CD4-positive, alpha-beta T cell (primary cell): Measurements from ENCODE around the gene GPS1. TPM values are rescaled to one million over a fixed set of nuclear protein-coding genes. Genes with fewer than 3 reads are reported as not detected.
A peak's percentile ranks its signal among the peaks of the same experiment; 100 is the strongest.

Source experiments
- ATAC-seq: fragments of 200-7000 bp; cut with Tn5 transposase; one replicate; pipeline ENCODE4 v1.10.0; 2022; ENCODE audit warnings: mild to moderate bottlenecking; ENCODE audit not compliant: poor library complexity
- CTCF ChIA-PET: fragments of 350-600 bp; sonication (Branson Sonifier 250); formaldehyde crosslinking; loops from one replicate; lab custom pipeline; 2021; ENCODE audit warnings: antibody characterized with exemption, inconsistent platforms; lab: Charles Lee
- POLR2A ChIA-PET: fragments of 350-600 bp; sonication (Branson Sonifier 250); formaldehyde crosslinking; loops from one replicate; lab custom pipeline; 2021; ENCODE audit warnings: antibody characterized with exemption, inconsistent platforms; lab: Charles Lee
- DNase-seq, 14 experiments: peaks; one replicate each; pipeline ENCODE4 v3.0.0-alpha.2; 2013 to 2020; ENCODE audit warnings: mixed read lengths in 2 of 14
- H3K27ac ChIP-seq, 2 donors: one replicate each; pipeline versions ENCODE4 v1.5.1 to v1.7.0; 2013; ENCODE audit warnings: low read length in 2 of 2, low read depth in 1 of 2, mild to moderate bottlenecking in 1 of 2
- H3K27me3 ChIP-seq, 2 experiments: 1 replicate in 1 of 2; 2 replicates in 1 of 2; pipeline versions ENCODE4 v1.6.1 to v1.7.0; 2013; ENCODE audit warnings: low read length in 2 of 2, control low read depth in 1 of 2, mild to moderate bottlenecking in 1 of 2, moderate library complexity in 1 of 2; ENCODE audit not compliant: insufficient read depth in 2 of 2, control insufficient read depth in 1 of 2
- H3K36me3 ChIP-seq: one replicate; pipeline ENCODE4 v1.6.1; 2013; ENCODE audit warnings: low read length, control low read depth; ENCODE audit not compliant: insufficient read depth
- H3K4me1 ChIP-seq: one replicate; pipeline ENCODE4 v1.6.1; 2013; ENCODE audit warnings: low read length, control low read depth; ENCODE audit not compliant: insufficient read depth
- H3K4me3 ChIP-seq: one replicate; pipeline ENCODE4 v1.5.1; 2013; ENCODE audit warnings: mild to moderate bottlenecking, low read length, moderate library complexity
- H3K9me3 ChIP-seq, 2 experiments: 1 replicate in 1 of 2; 2 replicates in 1 of 2; pipeline versions ENCODE4 v1.6.1 to v1.7.0; 2013; ENCODE audit warnings: low read length in 2 of 2, mild to moderate bottlenecking in 2 of 2, control low read depth in 1 of 2, moderate library complexity in 1 of 2; ENCODE audit not compliant: control insufficient read depth in 1 of 2, insufficient read depth in 1 of 2
- H3K27ac Mint-ChIP-seq: one replicate; pipeline ENCODE4 v1.8.0; 2020; ENCODE audit warnings: mixed read lengths
- H3K27me3 Mint-ChIP-seq: one replicate; pipeline ENCODE4 v1.8.0; 2021; ENCODE audit warnings: mixed read lengths
- H3K36me3 Mint-ChIP-seq: one replicate; pipeline ENCODE4 v1.8.0; 2021; ENCODE audit warnings: low read depth, mixed read lengths
- H3K4me1 Mint-ChIP-seq: one replicate; pipeline ENCODE4 v1.8.0; 2021; ENCODE audit warnings: low read depth, mixed read lengths
- H3K4me3 Mint-ChIP-seq: one replicate; pipeline ENCODE4 v1.8.0; 2020; ENCODE audit warnings: mild to moderate bottlenecking, mixed read lengths
- H3K9me3 Mint-ChIP-seq: one replicate; pipeline ENCODE4 v1.8.0; 2020; ENCODE audit warnings: mixed read lengths
- intact Hi-C, 2 experiments: fragments of 100-400 bp; cut with DNase I in 1 of 2; cut with micrococcal nuclease in 1 of 2; formaldehyde crosslinking; loops; one replicate each; pipeline versions ENCODE4 v1.15.1 to v1.9.0; 2023 to 2025; cut with DNase I, micrococcal nuclease
- polyA plus RNA-seq, 2 donors: library from polyadenylated mRNA; unstranded; fragments of 120-200 nt; gene quantifications; one replicate each; pipeline ENCODE4 v1.2.1, GENCODE V29; 2013
- total RNA-seq, 174 experiments: library from RNA in 2 of 174; stranded (reverse) in 2 of 174; gene quantifications; one replicate each; pipeline ENCODE4 v1.2.3 and lab custom pipeline; 2021 to 2026
- TF ChIP-seq, protein P1 (sequence below): fragments of 200-600 bp; IDR thresholded peaks from one replicate; pipeline ENCODE4 v1.8.0; 2022; ENCODE audit warnings: antibody characterized with exemption, mild to moderate bottlenecking

Gene GPS1
- 10 to 100 TPM; 64.6 to 69.3 TPM for total RNA-seq
- polyA plus RNA-seq (2013, experiment 1 of 2) = 65.1 TPM
- 74.9 TPM for polyA plus RNA-seq (2013, experiment 2 of 2)
- total RNA-seq (lab: John Stamatoyannopoulos, UW) = 33.1 to 138 (median 72.5) reads per million in 172 experiments

DNA sequence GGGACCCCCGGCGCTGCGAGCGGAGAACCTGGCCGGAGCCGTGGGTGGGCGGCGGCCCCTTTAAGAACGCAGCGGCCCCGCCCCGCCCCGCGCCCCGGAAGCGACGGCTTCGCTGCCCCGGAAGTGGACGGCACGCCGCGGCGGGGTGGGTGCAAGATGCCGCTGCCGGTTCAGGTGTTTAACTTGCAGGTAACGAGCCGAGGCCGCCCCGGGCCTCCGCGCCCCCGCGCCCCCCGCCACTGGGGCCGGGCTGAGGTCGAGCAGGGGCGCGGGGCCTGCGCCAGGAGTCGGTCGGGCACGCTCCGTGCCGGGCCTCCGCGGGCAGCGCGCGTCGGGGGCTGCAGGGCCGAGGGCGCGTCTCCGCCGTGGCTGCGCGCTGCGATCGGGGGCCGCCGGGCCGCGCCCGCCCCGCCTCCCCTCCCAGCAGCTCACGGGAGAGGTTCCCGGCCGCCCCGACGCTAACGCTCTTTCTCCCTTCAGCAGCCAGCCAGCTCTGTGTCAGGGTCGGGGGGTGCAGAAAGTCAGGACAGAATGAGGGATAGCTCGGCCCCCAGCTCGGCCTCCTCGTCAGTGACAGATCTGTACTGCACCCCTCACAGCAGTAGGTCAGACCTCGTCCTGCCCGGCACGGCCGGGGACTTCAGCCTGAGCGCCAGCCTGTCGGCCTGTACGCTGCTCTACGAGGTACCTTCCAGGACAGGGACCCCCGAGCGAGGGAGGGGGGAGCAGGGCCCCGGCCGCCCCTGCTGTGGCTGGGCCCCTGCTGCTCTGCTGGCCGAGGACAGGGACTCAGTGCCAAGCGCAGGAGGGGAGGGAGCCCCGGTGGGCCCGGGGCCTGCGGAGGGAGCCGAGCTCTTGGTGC is at the start of gene GPS1, which contains the start of gene RFNG:
Gene GPS1 (plus strand): TSS at position 123 of the 862 bp plus-strand sequence. CDS start 34 bp downstream, at position 157.
Gene RFNG (minus strand): TSS at position 36 of the 862 bp plus-strand sequence. CDS start 45 bp downstream, outside the sequence.
- Mint-ChIP-seq H3K27me3 (no peaks in the 10 kb centered on the region), H3K36me3 (peaks cover 18% of the 10 kb centered on the region), H3K9me3 (no peaks in the 10 kb centered on the region), H3K27ac (peak within 1 kb of the TSS; percentile 71), H3K4me1 (peaks cover 14% of the 10 kb centered on the region), H3K4me3 (peak within 1 kb of the TSS; percentile 86)
- ChIA-PET POLR2A (interaction anchor here (1.0 to 4.1 kb wide), 4 partner anchors 12 to 75 kb away, joined by 3 to 16 read pairs (median 6); partner anchors contain the start of genes DCXR and DUS1L), CTCF (interaction anchor here (1.0 to 1.1 kb wide), 2 partner anchors 14 to 22 kb away, joined by 3 to 5 read pairs; partner anchors contain the start of gene DCXR)
- Histone ChIP-seq H3K9me3 (no peaks in the 10 kb centered on the region), H3K36me3 (peaks cover 37% of the 10 kb centered on the region), H3K4me1 (peaks cover 41% of the 10 kb centered on the region), H3K27me3 (no peaks in the 10 kb centered on the region), H3K27ac (no peak within 1 kb of the TSS), H3K4me3 (peak within 1 kb of the TSS; percentile 75)
- TF ChIP-seq, protein P1, sequence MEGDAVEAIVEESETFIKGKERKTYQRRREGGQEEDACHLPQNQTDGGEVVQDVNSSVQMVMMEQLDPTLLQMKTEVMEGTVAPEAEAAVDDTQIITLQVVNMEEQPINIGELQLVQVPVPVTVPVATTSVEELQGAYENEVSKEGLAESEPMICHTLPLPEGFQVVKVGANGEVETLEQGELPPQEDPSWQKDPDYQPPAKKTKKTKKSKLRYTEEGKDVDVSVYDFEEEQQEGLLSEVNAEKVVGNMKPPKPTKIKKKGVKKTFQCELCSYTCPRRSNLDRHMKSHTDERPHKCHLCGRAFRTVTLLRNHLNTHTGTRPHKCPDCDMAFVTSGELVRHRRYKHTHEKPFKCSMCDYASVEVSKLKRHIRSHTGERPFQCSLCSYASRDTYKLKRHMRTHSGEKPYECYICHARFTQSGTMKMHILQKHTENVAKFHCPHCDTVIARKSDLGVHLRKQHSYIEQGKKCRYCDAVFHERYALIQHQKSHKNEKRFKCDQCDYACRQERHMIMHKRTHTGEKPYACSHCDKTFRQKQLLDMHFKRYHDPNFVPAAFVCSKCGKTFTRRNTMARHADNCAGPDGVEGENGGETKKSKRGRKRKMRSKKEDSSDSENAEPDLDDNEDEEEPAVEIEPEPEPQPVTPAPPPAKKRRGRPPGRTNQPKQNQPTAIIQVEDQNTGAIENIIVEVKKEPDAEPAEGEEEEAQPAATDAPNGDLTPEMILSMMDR = no peak
- ATAC-seq (peak; percentile 92), DNase-seq (peak; percentile 68 to 90 (median 80))
- intact Hi-C loops = loop anchor here (1.0 to 5.0 kb wide), 4 partner anchors 13 to 161 kb away; partner anchors contain the start of genes DUS1L (in 2 of the 2), ALYREF (in 1 of the 2), ANAPC11 (in 1 of the 2) and FASN (in 1 of the 2)

DNA sequence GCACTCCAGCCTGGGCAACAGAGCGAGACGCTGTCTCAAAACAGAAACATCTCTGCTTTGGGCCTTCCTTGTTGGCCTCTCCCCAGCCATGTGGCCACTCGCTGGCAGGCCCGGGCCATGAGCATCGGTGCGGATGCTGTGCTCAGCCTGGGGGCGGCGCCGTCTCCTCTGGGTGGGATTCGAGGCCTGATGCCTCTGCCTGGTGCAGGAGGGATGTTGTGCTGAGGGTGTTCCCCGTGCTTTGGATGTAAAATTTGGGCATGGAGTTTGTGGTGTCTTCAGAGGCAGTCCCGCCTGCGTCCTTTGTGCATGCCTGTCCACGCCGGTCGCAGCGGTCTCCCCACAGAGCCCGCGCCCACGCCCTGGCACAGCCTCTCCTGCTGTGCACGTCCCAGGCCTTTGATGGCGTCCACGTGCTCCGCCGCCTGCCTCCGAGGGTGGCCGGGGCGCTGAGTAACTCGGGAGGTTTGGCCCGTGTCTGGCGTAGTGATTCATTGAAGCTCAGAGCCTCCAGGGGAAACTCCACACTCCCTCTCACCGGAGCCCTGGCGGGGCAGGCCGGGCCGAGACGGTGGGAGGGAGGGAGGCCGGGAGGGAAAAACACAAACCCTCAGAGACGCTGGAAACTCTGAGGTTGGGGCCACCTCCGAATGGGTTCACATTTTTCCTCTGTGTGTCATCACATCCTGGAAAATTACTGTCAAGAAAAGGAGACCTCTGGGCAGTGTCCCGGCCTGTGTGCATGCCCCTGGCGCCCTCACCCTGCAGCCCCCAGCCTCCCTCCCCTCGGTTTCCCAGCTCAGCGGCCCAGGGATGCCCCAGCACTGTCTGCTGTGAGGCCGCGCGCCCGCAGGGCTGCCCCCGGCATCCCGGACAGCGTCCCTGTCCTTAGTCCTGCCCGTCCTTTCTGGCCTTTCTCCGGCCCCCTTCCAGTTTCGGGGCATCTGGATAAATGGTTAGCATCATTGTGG is 48.0 kb upstream of the GPS1 start:
- no peaks in the 10 kb centered on the region for H3K9me3 ChIP-seq
- Mint-ChIP-seq H3K9me3 (no peaks in the 10 kb centered on the region), H3K4me1 (no peaks in the 10 kb centered on the region), H3K36me3 (no peaks in the 10 kb centered on the region), H3K27ac (no peak overlapping the region), H3K27me3 (no peaks in the 10 kb centered on the region), H3K4me3 (no peak overlapping the region)
- no peak overlapping the region for H3K27ac ChIP-seq
- intact Hi-C loops = no loop called here
- ChIA-PET CTCF (interaction anchor here (1.1 kb wide), 1 partner anchor 44 kb away, joined by 4 read pairs; no protein-coding TSS in a partner anchor), POLR2A (no interaction called here)
- ATAC-seq (no peak), DNase-seq (no peak)
- no peaks in the 10 kb centered on the region for H3K4me1 ChIP-seq
- no peak overlapping the region for H3K4me3 ChIP-seq
- TF ChIP-seq, protein P1 = no peak
- H3K36me3 ChIP-seq = no peaks in the 10 kb centered on the region
- H3K27me3 ChIP-seq = no peaks in the 10 kb centered on the region
